HG03457 (cell line): ENCODE measurements around the gene CUEDC1.

ENCODE experiments used
- ATAC-seq: cut with Tn5 transposase; IDR thresholded peaks from one replicate; pipeline ENCODE4 v1.9.1; 2021; ENCODE audit warnings: moderate number of reproducible peaks; ENCODE audit not compliant: unreplicated experiment

Gene CUEDC1

GRCh38 chr17:57868007-57868909 is 87.0 kb downstream of the CUEDC1 start:
- no peak for ATAC-seq

GRCh38 chr17:57867126-57867525 is 88.1 kb downstream of the CUEDC1 start:
- ATAC-seq = no peak

- ATAC-seq = no peak
These were observed 88.5 kb downstream of the CUEDC1 start for GRCh38 chr17:57866723-57867122.

GRCh38 chr17:57866319-57866718 is 88.9 kb downstream of the CUEDC1 start:
- no peak for ATAC-seq

- ATAC-seq = no peak
These were observed 90.9 kb downstream of the CUEDC1 start for GRCh38 chr17:57864273-57864672.

- ATAC-seq = no peak
These were observed 92.2 kb downstream of the CUEDC1 start for GRCh38 chr17:57862694-57863667.

GRCh38 chr17:57861790-57862693 is 93.2 kb downstream of the CUEDC1 start:
- ATAC-seq = no peak

- no peak for ATAC-seq
These were observed 94.0 kb downstream of the CUEDC1 start for GRCh38 chr17:57861000-57861789.

- ATAC-seq = no peak
These were observed 94.7 kb downstream of the CUEDC1 start for GRCh38 chr17:57860414-57860999.

GRCh38 chr17:57859601-57860413 is 95.4 kb downstream of the CUEDC1 start:
- no peak for ATAC-seq

- ATAC-seq = no peak
These were observed 96.4 kb downstream of the CUEDC1 start for GRCh38 chr17:57858838-57859237.

GRCh38 chr17:57856792-57857620 is 98.2 kb downstream of the CUEDC1 start:
- no peak for ATAC-seq

GRCh38 chr17:57855391-57856035 is 99.7 kb downstream of the CUEDC1 start:
- no peak for ATAC-seq

GRCh38 chr17:57853695-57854094 is 101.5 kb downstream of the CUEDC1 start:
- no peak for ATAC-seq

- ATAC-seq = no peak
These were observed 102.3 kb downstream of the CUEDC1 start for GRCh38 chr17:57852955-57853328.

- no peak for ATAC-seq
These were observed 102.9 kb downstream of the CUEDC1 start for GRCh38 chr17:57852092-57852954.
